Heart right ventricle (tissue), 16 donors: Measurements from ENCODE around the gene PPP1R3F. TPM values are rescaled to one million over a fixed set of nuclear protein-coding genes. Genes with fewer than 3 reads are reported as not detected.

Source experiments
- ATAC-seq, 8 donors: fragments of 200-7000 bp; cut with Tn5 transposase; one replicate each; pipeline ENCODE4 v1.9.1; 2020; ENCODE audit warnings: mild to moderate bottlenecking in 8 of 8, moderate library complexity in 8 of 8, moderate number of reproducible peaks in 1 of 8
- DNase-seq, 2 donors: peaks; one replicate each; pipeline ENCODE4 v3.0.0-alpha.2; 2020
- H3K27ac ChIP-seq, 10 donors: fragments of 200-600 bp; sonication (generic) in 2 of 10; one replicate each; pipeline versions ENCODE4 v1.5.0 to v1.8.0; 2020 to 2022; ENCODE audit warnings: mild to moderate bottlenecking in 3 of 10
- H3K27me3 ChIP-seq, 7 donors: fragments of 200-600 bp; one replicate each; pipeline ENCODE4 v1.8.0; 2021 to 2022; ENCODE audit warnings: mild to moderate bottlenecking in 2 of 7
- H3K36me3 ChIP-seq, 9 donors: fragments of 200-600 bp; sonication (generic) in 1 of 9; one replicate each; pipeline versions ENCODE4 v1.5.0 to v1.8.0; 2020 to 2022; ENCODE audit warnings: mild to moderate bottlenecking in 2 of 9
- H3K4me1 ChIP-seq, 9 donors: fragments of 200-600 bp; sonication (generic) in 1 of 9; one replicate each; pipeline versions ENCODE4 v1.5.0 to v1.8.0; 2020 to 2022; ENCODE audit warnings: mild to moderate bottlenecking in 4 of 9
- H3K4me3 ChIP-seq, 10 donors: fragments of 200-600 bp; sonication (generic) in 2 of 10; one replicate each; pipeline versions ENCODE4 v1.5.0 to v1.8.0; 2020 to 2022; ENCODE audit warnings: mild to moderate bottlenecking in 7 of 10, moderate library complexity in 2 of 10
- H3K9me3 ChIP-seq, 11 donors: fragments of 200-600 bp in 10 of 11; sonication (generic) in 2 of 11; one replicate each; pipeline versions ENCODE4 v1.5.0 to v1.8.0; 2013 to 2022; ENCODE audit warnings: mild to moderate bottlenecking in 2 of 11, control low read depth in 1 of 11, moderate library complexity in 1 of 11
- CTCF ChIP-seq, 9 donors: fragments of 200-600 bp; sonication (generic) in 2 of 9; IDR thresholded peaks; one replicate each; pipeline versions ENCODE4 v1.5.0 to v1.8.0; 2021 to 2022; ENCODE audit warnings: antibody characterized with exemption in 9 of 9, mild to moderate bottlenecking in 5 of 9, moderate library complexity in 1 of 9
- WGBS, 2 donors: extraction: QIAGEN DNeasy Blood & Tissue Kit; methylation state at CpG; one replicate each; pipeline ENCODE4 v1.1.7; 2013; ENCODE audit warnings: inconsistent platforms in 1 of 2; 5-methylcytosine and 5-hydroxymethylcytosine counted together
- intact Hi-C, 10 donors: fragments of 100-400 bp; cut with DNase I; formaldehyde crosslinking; loops; one replicate each; pipeline versions ENCODE4 v1.11.1 to v1.14.2; 2022
- long read RNA-seq, 3 donors: library from polyadenylated mRNA; unstranded; transcript quantifications; one replicate each; pipeline ENCODE4 v2.0.0, GENCODE V29; 2020 to 2021
- polyA plus RNA-seq, 2 donors: library from polyadenylated mRNA; stranded (reverse); fragments of 200-250 nt; gene quantifications; one replicate each; pipeline ENCODE4 v1.2.3, GENCODE V29; 2013
- total RNA-seq, 10 donors: library from RNA; stranded (reverse); fragmentation: NEBNext Ultra II Directional in 3 of 10; extraction: Animal tissue kit (Norgen Biotek cat#: 25700) in 3 of 10; gene quantifications; one replicate each; pipeline versions ENCODE4 v1.2.1 to v1.2.4, GENCODE V29; 2021 to 2023
- donor health status: Arrhythmogenic right ventricular cardiomyopathy.
- donor health status: ischemic (EF 13 %, LVEDD 7.1; RV severe dilation, severe dysfunction).
- donor health status: healthy with polysubstance abuse.
- donor health status: DM: no; HTN: yes; CAD: no.
- donor health status: DM: no; HTN: no; CAD: no.
- donor health status: ischemic (EF 25% LVEDD 6.9; RV normal size, moderate dysfunction).
- donor health status: ischemic (EF 25% LVEDD 5.7; RV mildly dilated, moderate dysfunction).
- donor health status: healthy.
- donor health status: DM: yes; HTN: yes; CAD: no.
- donor health status: Ischemic cardiomyopathy.
- donor health status: ischemic (EF 35%, LVEDD 5.7; RV mildly dilated, moderate dysfunction).
- donor health status: nonischemic (EF 11% LVEDD 7.7; RV severe dilation, severe dysfunction).
- donor health status: DM: yes; HTN: yes; CAD: no.
- donor health status: PGD.
- donor health status: ischemic (EF 29% LVEDD 5.4; RV normal size, mild dysfunction).
- donor health status: nonischemic (EF 23%, LVEDD 6.1; RV moderate dilation, normal function).

The PPP1R3F gene, protein sequence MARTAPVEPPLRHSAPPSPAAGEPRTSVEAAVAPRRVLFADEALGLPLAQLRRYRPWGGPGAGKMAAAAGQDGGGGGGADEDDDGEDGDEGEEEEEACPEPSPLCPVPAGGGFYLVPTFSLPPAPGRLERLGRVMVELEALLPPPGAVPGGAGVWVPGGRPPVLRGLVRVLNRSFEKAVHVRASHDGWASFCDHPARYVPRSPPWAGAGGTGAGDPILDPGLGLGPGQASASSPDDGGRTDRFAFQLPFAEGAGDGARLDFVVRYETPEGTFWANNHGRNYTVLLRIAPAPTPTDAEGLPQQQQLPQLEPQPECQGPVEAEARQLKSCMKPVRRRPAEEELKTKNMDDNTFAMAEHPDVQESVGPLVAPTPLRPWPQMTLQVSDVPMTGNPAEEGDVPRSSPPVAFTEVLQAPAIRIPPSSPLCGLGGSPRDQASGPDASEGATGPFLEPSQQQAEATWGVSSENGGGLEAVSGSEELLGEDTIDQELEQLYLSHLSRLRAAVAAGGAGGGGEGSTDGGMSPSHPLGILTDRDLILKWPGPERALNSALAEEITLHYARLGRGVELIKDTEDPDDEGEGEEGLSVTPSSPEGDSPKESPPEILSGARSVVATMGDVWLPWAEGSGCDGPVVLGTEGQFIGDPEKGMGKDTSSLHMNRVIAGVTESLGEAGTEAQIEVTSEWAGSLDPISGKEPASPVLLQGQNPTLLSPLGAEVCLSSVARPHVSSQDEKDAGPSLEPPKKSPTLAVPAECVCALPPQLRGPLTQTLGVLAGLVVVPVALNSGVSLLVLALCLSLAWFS
- 10 to 100 TPM; 16.1 to 26.0 (median 19.8) TPM for total RNA-seq
- 10 to 100 TPM; 10.8 to 23.1 TPM for polyA plus RNA-seq
- long read RNA-seq, donor 1, transcript PPP1R3F-201 (4 exons, 3,421 nt), result major isoform, 89 of 130 reads
- long read RNA-seq, donor 1, partial matches to known transcripts, result 38 of 130 reads
- long read RNA-seq, donor 1, other reads (novel, unspliced or antisense), result 3 of 130 reads
- long read RNA-seq, donor 2, transcript PPP1R3F-201 (4 exons, 3,421 nt), result major isoform, 59 of 96 reads
- long read RNA-seq, donor 2, partial matches to known transcripts, result 33 of 96 reads
- long read RNA-seq, donor 2, other reads (novel, unspliced or antisense), result 3 of 96 reads
- long read RNA-seq, donor 3, transcript PPP1R3F-201 (4 exons, 3,421 nt), result major isoform, 9 of 26 reads
- long read RNA-seq, donor 3, partial matches to known transcripts, result 17 of 26 reads
- long read RNA-seq, donor 3, other reads (novel, unspliced or antisense), result 0 of 26 reads

DNA sequence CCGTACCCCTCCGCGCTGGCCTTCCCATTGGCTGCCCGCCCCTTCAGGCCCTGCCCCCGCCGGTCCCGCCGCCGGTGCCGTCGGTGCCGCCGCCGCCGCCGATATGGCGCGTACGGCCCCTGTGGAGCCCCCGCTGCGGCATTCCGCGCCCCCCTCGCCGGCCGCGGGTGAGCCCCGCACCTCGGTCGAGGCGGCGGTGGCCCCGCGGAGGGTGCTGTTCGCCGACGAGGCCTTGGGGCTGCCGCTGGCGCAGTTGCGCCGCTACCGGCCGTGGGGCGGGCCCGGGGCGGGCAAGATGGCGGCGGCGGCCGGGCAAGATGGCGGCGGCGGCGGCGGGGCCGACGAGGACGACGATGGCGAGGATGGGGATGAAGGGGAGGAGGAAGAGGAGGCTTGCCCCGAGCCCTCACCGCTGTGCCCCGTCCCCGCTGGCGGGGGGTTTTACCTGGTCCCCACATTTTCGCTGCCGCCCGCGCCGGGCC is at the start of gene PPP1R3F:
PPP1R3F (plus strand) TSS at position 27 of the 482 bp plus-strand sequence; CDS start at position 104, 77 bp downstream.
- ATAC-seq (peak in 3 of 8 donors; percentile 6 to 28 (median 19)), DNase-seq (no peak)
- no peak for TF ChIP-seq CTCF (IDR thresholded peaks at IDR 0.05)
- peaks cover 0 to 41% (median 23%) of the 10 kb centered on the region in 9 donors for H3K4me1 ChIP-seq
- H3K9me3 ChIP-seq, result no peaks in the 10 kb centered on the region
- H3K27me3 ChIP-seq, result peaks cover 0 to 10% (median 0%) of the 10 kb centered on the region in 7 donors
- intact Hi-C loops, result loop anchor here in 3 of 10 donors (10.0 kb wide), 1 partner anchor 75 kb away; no protein-coding TSS in a partner anchor
- peak within 1 kb of the TSS; percentile 85 to 96 (median 91) for H3K27ac ChIP-seq
- peak within 1 kb of the TSS; percentile 44 to 79 (median 72) for H3K4me3 ChIP-seq
- WGBS, 2 donors, result 0 to 1% methylated on average over 22 to 52 of the region's 70 CpGs
- H3K36me3 ChIP-seq, result no peaks in the 10 kb centered on the region

- ATAC-seq, result no peak
- Histone ChIP-seq H3K27ac (no peak overlapping the region), H3K4me1 (no peaks in the 10 kb centered on the region), H3K36me3 (no peaks in the 10 kb centered on the region), H3K4me3 (no peak overlapping the region), H3K9me3 (no peaks in the 10 kb centered on the region), H3K27me3 (peaks cover 0 to 4% (median 0%) of the 10 kb centered on the region in 7 donors)
- no peak for DNase-seq
- no peak for TF ChIP-seq CTCF (IDR thresholded peaks at IDR 0.05)
- intact Hi-C loops, result no loop called here
Observed at GRCh38 chrX:49220100-49220499, 49.5 kb upstream of the PPP1R3F start.

DNA sequence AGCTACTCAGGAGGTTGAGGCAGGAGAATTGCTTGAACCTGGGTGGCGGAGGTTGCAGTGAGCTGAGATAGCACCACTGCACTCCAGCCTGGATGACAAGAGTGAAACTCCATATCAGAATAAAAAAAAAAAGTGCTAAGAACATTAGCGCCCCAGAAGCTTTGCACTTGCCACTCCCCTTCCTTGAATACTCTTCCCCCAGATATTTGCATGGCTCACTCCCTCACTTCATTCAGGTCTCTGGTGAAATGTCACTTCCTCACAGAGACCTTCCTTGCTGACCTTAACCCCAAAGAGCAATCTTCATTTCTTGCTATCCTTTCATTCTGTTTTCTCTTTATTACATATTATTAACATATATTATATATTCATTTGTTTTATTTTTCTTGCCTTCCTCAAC is 47.7 kb upstream of the PPP1R3F start:
- Histone ChIP-seq H3K9me3 (no peaks in the 10 kb centered on the region), H3K4me1 (no peaks in the 10 kb centered on the region), H3K27ac (no peak overlapping the region), H3K27me3 (no peaks in the 10 kb centered on the region), H3K36me3 (no peaks in the 10 kb centered on the region), H3K4me3 (no peak overlapping the region)
- ATAC-seq (no peak), DNase-seq (no peak)
- TF ChIP-seq CTCF (IDR thresholded peaks at IDR 0.05), result no peak
- 47 to 76% methylated on average over 2 of the region's 2 CpGs for WGBS, 2 donors
- intact Hi-C loops, result no loop called here
